ENCODE results near the gene CHTF18. TPM values are rescaled to one million over a fixed set of nuclear protein-coding genes. Genes with fewer than 3 reads are reported as not detected.

The CHTF18 gene
- total RNA-seq, 4 donors from 2014 or later: 2.8 to 10.7 (median 4.6) TPM

DNA sequence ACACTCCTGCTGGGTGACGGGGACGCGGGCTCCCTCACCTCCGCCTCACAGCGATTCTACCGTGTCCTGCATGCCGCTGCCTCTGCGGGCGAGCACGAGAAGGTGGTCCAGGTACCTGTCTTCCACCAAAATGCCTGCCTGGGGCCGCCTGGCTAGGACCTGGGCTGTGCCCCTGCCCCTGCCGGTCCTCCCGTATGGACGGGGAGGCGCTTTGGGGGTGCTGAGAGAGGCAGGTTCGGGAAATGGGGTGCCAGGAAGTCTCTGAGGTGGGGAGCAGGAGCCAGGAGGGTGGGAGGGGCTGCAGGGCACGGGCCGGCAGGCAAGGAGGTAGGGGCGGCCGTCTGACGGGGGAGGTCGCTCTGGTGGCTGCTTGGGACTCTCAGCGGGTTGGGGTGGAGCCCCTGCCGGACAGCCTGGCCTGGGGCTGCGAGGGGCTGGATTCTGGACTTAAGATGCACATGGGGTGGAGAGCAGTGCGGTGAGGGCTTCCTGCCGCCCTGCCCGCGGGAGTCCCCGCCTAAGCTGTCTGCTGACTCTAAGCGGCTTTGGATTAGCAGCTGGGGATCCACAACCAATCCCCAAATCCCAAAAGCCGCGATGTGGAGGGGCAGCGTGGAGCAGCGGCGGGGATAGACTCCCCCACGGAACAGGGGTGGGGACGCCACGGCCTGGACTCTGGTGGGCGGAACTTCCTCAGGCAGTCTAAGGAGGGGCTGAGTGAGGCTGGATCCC lies 5.8 kb downstream of the CHTF18 start:
- no peak for ATAC-seq (ENCODE audit: low FRiP score)
- no peak for DNase-seq (ENCODE audit: low spot score)
- TF ChIP-seq, protein P1, sequence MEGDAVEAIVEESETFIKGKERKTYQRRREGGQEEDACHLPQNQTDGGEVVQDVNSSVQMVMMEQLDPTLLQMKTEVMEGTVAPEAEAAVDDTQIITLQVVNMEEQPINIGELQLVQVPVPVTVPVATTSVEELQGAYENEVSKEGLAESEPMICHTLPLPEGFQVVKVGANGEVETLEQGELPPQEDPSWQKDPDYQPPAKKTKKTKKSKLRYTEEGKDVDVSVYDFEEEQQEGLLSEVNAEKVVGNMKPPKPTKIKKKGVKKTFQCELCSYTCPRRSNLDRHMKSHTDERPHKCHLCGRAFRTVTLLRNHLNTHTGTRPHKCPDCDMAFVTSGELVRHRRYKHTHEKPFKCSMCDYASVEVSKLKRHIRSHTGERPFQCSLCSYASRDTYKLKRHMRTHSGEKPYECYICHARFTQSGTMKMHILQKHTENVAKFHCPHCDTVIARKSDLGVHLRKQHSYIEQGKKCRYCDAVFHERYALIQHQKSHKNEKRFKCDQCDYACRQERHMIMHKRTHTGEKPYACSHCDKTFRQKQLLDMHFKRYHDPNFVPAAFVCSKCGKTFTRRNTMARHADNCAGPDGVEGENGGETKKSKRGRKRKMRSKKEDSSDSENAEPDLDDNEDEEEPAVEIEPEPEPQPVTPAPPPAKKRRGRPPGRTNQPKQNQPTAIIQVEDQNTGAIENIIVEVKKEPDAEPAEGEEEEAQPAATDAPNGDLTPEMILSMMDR (IDR thresholded peaks at IDR 0.05): no peak

DNA sequence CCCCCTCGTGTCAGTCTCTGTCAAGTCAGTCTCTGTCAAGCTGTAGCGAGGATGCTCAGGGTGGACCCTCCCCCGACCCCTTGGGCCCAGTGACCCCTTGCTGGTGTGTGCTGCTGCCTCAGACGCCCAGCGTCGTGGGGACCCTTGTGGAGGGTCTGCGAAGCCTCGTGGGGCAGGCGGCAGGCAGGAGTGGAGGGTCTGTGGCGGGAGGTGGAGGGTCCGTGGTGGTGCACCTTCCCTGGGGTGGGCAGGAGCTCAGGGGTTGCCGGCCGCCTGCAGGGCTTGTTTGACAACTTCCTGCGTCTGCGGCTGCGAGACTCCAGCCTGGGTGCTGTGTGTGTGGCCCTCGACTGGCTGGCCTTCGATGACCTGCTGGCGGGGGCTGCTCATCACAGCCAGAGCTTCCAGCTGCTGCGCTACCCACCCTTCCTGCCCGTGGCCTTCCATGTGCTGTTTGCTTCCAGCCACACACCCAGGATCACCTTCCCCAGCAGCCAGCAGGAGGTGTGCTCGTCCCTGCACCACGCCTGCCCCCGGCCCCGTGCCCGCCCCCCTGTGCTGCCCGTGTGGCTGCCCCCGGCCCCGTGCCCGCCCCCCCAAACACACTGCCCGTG lies 6.5 kb downstream of the CHTF18 start:
- DNase-seq (ENCODE audit: low spot score): no peak
- TF ChIP-seq, protein P1 (IDR thresholded peaks at IDR 0.05): no peak
- ATAC-seq (ENCODE audit: low FRiP score): no peak

DNA sequence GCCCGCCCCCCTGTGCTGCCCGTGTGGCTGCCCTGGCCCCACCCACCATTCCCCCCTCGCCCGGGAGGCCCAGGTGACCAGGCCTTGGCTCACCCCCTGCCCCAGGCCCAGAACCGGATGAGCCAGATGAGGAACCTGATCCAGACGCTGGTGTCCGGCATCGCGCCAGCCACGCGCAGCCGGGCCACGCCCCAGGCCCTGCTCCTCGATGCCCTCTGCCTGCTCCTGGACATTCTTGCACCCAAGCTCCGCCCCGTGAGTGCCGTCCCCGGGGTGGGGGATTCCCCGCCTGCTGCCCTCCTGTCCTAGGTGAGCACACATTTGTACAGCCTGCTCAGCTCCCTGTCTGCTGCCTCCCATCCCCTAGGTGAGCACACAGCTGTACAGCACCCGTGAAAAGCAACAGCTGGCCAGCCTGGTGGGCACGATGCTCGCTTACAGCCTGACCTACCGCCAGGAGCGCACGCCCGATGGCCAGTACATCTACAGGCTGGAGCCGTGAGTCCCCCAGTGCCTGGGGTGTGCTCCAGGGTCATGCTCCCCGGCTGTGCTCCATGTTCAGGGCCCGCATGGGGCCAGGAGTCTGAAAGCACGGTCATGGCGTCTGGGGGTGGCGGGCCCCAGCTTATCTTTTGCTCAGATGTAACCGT lies 7.3 kb downstream of the CHTF18 start:
- ATAC-seq (ENCODE audit: low FRiP score): no peak

DNA sequence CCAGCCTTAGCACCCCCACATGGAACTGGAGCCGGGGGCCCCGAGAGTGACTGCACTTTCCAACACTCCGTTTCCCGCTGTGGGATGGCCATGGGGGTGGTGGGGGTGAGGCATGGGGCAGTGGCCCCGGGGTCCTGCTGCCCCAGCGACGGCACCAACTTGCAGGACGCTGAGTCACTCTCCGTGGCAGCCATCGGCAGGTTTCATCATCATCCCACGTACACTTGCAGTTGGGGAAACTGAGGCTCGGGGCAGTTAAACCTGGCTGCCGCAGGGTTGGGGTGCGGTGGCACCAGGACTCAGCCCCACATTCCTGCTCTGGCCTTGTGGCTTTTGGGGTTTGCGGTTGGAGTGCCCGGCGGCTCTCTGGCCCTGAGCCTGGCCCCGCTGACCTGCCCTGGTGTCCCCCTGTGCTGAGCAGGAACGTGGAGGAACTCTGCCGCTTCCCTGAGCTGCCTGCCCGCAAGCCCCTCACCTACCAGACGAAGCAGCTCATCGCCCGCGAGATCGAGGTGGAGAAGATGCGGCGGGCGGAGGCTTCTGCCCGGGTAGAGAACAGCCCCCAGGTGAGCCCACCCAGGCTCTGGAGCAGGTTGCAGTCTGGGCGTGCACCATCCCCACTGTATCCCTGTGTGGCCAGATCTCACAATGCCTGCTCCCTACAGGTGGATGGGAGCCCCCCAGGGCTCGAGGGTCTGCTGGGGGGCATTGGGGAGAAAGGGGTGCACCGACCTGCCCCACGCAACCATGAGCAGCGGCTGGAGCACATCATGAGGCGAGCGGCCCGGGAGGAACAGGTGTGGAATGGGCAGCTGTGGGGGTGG lies 8.1 kb downstream of the CHTF18 start:
- DNase-seq (ENCODE audit: low spot score) (no peak), ATAC-seq (ENCODE audit: low FRiP score) (no peak)
- TF ChIP-seq, protein P1 (IDR thresholded peaks at IDR 0.05): no peak

More for the DNA sequence above, 7.3 kb downstream of the CHTF18 start:
- TF ChIP-seq, protein P1 (IDR thresholded peaks at IDR 0.05): no peak
- DNase-seq (ENCODE audit: low spot score): no peak

DNA sequence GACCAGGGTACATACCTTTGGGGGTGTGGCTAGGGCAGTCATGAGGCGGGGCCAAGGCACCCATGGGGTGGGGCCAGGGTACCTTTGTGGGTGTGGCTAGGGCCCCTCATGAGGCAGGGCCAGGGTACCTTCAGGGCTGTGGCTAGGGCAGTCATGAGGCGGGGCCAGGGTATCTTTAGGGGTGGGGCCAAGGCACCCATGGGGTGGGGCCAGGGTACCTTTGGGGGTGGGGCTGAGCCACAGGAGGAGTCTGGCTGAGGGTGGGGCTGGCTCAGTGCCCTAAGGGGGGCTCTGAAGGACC lies 8.7 kb downstream of the CHTF18 start:
- DNase-seq (ENCODE audit: low spot score): no peak
- TF ChIP-seq, protein P1 (IDR thresholded peaks at IDR 0.05): no peak
- no peak for ATAC-seq (ENCODE audit: low FRiP score)

DNA sequence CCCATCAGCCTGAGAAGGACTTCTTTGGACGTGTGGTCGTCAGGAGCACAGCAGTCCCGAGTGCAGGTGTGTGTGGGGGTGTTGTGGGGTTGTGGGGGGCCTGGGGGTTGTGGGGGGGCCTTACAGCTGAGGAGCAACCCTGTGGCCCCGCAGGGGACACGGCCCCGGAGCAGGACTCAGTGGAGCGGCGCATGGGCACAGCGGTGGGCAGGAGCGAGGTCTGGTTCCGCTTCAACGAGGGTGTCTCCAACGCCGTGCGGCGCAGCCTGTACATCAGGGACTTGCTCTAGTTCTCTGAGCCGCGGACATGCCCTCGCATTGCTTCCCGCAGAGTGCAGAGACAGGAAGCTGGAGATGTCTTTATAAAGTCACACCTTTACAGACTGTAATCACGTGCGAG lies 9.3 kb downstream of the CHTF18 start:
- DNase-seq (ENCODE audit: low spot score): no peak
- ATAC-seq (ENCODE audit: low FRiP score): no peak
- TF ChIP-seq, protein P1 (IDR thresholded peaks at IDR 0.05): no peak
